Smooth muscle cell (in vitro differentiated cells): Measurements from ENCODE around the gene ZC3H10. TPM values are rescaled to one million over a fixed set of nuclear protein-coding genes. Genes with fewer than 3 reads are reported as not detected.

Source experiments
- DNase-seq: peaks from one replicate; lab custom pipeline; 2025; ENCODE audit not compliant: unreplicated experiment; lab: John Stamatoyannopoulos, UW
- H2AFZ ChIP-seq: fragments of 200-600 bp; sonication (generic); 2 replicates; pipeline ENCODE4 v1.6.0; 2016; ENCODE audit warnings: antibody characterized with exemption, low read depth, mild to moderate bottlenecking
- H3F3A ChIP-seq: fragments of 200-600 bp; sonication (generic); 2 replicates; pipeline ENCODE4 v1.6.0; 2017; ENCODE audit warnings: antibody characterized with exemption, low read depth
- H3K27ac ChIP-seq: fragments of 200-600 bp; sonication (generic); 2 replicates; pipeline ENCODE4 v1.5.1; 2016; ENCODE audit warnings: low read depth, mild to moderate bottlenecking
- H3K27me3 ChIP-seq: fragments of 200-600 bp; sonication (generic); 2 replicates; pipeline ENCODE4 v1.6.1; 2016; ENCODE audit warnings: low read depth, mild to moderate bottlenecking
- H3K36me3 ChIP-seq: fragments of 200-600 bp; sonication (generic); 2 replicates; pipeline ENCODE4 v1.5.1; 2016; ENCODE audit warnings: low read depth
- H3K4me1 ChIP-seq: fragments of 200-600 bp; sonication (generic); 2 replicates; pipeline ENCODE4 v1.5.1; 2016; ENCODE audit warnings: low read depth
- H3K4me2 ChIP-seq: fragments of 200-600 bp; sonication (generic); 2 replicates; pipeline ENCODE4 v1.6.0; 2016; ENCODE audit warnings: mild to moderate bottlenecking
- H3K4me3 ChIP-seq: fragments of 200-600 bp; sonication (generic); 2 replicates; pipeline ENCODE4 v1.5.1; 2016; ENCODE audit warnings: mild to moderate bottlenecking
- H3K79me2 ChIP-seq: fragments of 200-600 bp; sonication (generic); 2 replicates; pipeline ENCODE4 v1.6.0; 2016; ENCODE audit warnings: low read depth, mild to moderate bottlenecking
- H3K9ac ChIP-seq: fragments of 200-600 bp; sonication (generic); 2 replicates; pipeline ENCODE4 v1.6.0; 2016; ENCODE audit warnings: low read depth
- H3K9me3 ChIP-seq: fragments of 200-600 bp; sonication (generic); replicated peaks from 2 replicates; pipeline ENCODE4 v1.5.1; 2016; ENCODE audit warnings: low read depth
- H4K20me1 ChIP-seq: fragments of 200-600 bp; sonication (generic); 2 replicates; pipeline ENCODE4 v1.6.0; 2016; ENCODE audit warnings: low read depth
- CTCF ChIP-seq: fragments of 200-600 bp; sonication (generic); IDR thresholded peaks from 2 replicates; pipeline ENCODE4 v1.5.1; 2017; ENCODE audit warnings: borderline replicate concordance, mild to moderate bottlenecking, antibody characterized with exemption; ENCODE audit not compliant: insufficient read depth, poor library complexity, severe bottlenecking
- WGBS: methylation state at CpG from one replicate; pipeline ENCODE4 v1.1.7; 2016; ENCODE audit warnings: low lambda C conversion rate; 5-methylcytosine and 5-hydroxymethylcytosine counted together
- polyA plus RNA-seq: library from polyadenylated mRNA; unstranded; fragments of >200 nt; fragmentation: Nextera tagmentation; extraction: Ambion mirVana; gene quantifications from 2 replicates; pipeline ENCODE4 v1.2.1, GENCODE V29; 2016
- total RNA-seq: library from RNA; depleted of rRNA; stranded (reverse); fragments of >200 nt; gene quantifications from 2 replicates; pipeline ENCODE4 v1.2.3, GENCODE V29; 2014

The ZC3H10 gene
- total and polyA plus RNA-seq, 2 experiments from 2014 or later = 1.9 to 2.8 TPM

- peaks cover 7% of the 10 kb centered on the region for H3F3A ChIP-seq
- peaks cover 10% of the 10 kb centered on the region for H4K20me1 ChIP-seq
- DNase-seq = peak; percentile 14
- H3K36me3 ChIP-seq = no peaks in the 10 kb centered on the region
- H3K4me1 ChIP-seq = peaks cover 12% of the 10 kb centered on the region
- H3K9ac ChIP-seq = no peak overlapping the region
- peak overlapping the region; percentile 96 for H3K4me2 ChIP-seq
- WGBS = 0% methylated on average over 2 of the region's 2 CpGs
- H3K9me3 ChIP-seq = no peaks in the 10 kb centered on the region
- no peak overlapping the region for H2AFZ ChIP-seq
- H3K4me3 ChIP-seq = peak overlapping the region; percentile 74
- no peaks in the 10 kb centered on the region for H3K27me3 ChIP-seq
- peak; percentile 69 for TF ChIP-seq CTCF
- peaks cover 8% of the 10 kb centered on the region for H3K79me2 ChIP-seq
- peak overlapping the region; percentile 95 for H3K27ac ChIP-seq
These were observed 1.3 kb downstream of the ZC3H10 start for GRCh38 chr12:56119361-56119796.

- Histone ChIP-seq H3F3A (peaks cover 5% of the 10 kb centered on the region), H3K9ac (no peak overlapping the region), H3K79me2 (peaks cover 8% of the 10 kb centered on the region), H3K4me3 (no peak overlapping the region), H2AFZ (no peak overlapping the region), H4K20me1 (peaks cover 10% of the 10 kb centered on the region), H3K27ac (peak overlapping the region; percentile 95), H3K36me3 (no peaks in the 10 kb centered on the region), H3K4me1 (peaks cover 12% of the 10 kb centered on the region), H3K4me2 (peak overlapping the region; percentile 16), H3K27me3 (no peaks in the 10 kb centered on the region), H3K9me3 (no peaks in the 10 kb centered on the region)
- DNase-seq = no peak
- TF ChIP-seq CTCF = no peak
- WGBS = 92% methylated on average over 17 of the region's 17 CpGs
These were observed 2.2 kb downstream of the ZC3H10 start for GRCh38 chr12:56120158-56120846.

DNA sequence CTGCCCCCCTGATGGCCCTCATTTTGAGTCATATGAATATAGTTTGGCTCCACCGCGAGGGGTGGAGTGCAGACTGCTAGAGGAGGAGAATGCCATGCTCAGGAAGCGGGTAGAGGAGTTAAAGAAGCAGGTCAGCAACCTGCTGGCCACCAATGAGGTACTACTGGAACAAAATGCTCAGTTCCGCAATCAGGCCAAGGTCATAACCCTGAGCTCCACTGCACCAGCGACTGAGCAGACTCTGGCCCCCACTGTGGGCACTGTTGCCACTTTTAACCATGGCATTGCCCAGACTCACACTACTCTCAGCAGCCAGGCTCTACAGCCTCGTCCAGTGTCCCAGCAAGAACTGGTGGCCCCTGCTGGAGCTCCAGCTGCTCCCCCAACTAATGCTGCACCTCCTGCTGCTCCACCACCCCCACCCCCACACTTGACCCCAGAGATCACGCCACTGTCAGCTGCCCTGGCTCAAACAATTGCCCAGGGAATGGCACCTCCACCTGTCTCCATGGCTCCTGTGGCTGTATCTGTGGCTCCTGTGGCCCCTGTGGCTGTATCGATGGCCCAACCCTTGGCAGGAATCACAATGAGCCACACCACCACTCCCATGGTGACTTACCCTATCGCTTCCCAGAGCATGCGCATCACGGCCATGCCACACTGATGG is 3.3 kb downstream of the ZC3H10 start:
- Histone ChIP-seq H3K4me1 (peaks cover 13% of the 10 kb centered on the region), H3K27ac (no peak overlapping the region), H3K36me3 (no peaks in the 10 kb centered on the region), H4K20me1 (peaks cover 10% of the 10 kb centered on the region), H3F3A (peaks cover 6% of the 10 kb centered on the region), H3K27me3 (no peaks in the 10 kb centered on the region), H3K4me3 (no peak overlapping the region), H3K9me3 (no peaks in the 10 kb centered on the region), H3K9ac (no peak overlapping the region), H2AFZ (no peak overlapping the region), H3K4me2 (no peak overlapping the region), H3K79me2 (peaks cover 8% of the 10 kb centered on the region)
- no peak for DNase-seq
- 98% methylated on average over 11 of the region's 11 CpGs for WGBS
- no peak for TF ChIP-seq CTCF
